EL (cell line): ENCODE results near the gene PIP5K1C.

Source experiments
- DNase-seq: peaks from one replicate; pipeline ENCODE4 v3.0.0-alpha.2; 2016

The PIP5K1C gene

DNA sequence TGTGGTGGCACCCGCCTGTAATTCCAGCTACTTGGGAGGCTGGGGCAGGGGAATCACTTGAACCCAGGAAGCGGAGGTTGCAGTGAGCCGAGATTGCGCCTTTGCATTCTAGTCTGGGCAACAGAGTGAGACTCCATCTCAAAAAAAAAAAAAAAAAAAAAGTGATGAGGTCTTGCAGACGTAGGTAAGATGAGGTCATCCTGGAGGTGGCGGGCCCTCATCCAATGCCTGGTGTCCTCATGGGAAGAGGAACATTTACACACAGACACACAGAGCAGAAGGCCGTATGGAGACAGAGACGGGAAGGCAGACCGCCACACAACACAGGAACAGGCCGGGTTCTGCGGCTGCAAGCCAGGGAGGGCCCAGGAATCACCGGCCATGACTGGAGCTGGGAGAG is 78.0 kb downstream of the PIP5K1C start:
- DNase-seq, result no peak

DNA sequence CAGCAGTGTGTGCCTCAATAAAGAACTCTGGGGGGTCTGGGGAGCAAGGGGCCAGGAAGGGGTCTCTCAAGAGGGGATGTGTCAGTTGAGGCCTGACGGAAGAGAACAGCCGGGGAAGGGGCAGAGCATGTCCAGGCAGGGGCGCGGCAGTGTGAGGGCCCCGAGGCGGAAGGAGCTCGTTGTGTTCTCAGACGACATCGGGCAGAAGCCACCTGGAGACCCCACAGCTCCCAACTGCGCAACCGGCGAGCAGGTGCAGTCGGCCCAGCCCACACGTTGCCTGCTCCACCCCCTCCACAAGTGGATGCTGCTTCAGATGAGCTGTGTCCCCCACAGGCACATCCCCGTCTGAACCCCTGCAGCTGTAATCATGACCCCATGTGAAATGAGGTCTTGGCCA is 78.6 kb downstream of the PIP5K1C start:
- DNase-seq, result no peak

DNA sequence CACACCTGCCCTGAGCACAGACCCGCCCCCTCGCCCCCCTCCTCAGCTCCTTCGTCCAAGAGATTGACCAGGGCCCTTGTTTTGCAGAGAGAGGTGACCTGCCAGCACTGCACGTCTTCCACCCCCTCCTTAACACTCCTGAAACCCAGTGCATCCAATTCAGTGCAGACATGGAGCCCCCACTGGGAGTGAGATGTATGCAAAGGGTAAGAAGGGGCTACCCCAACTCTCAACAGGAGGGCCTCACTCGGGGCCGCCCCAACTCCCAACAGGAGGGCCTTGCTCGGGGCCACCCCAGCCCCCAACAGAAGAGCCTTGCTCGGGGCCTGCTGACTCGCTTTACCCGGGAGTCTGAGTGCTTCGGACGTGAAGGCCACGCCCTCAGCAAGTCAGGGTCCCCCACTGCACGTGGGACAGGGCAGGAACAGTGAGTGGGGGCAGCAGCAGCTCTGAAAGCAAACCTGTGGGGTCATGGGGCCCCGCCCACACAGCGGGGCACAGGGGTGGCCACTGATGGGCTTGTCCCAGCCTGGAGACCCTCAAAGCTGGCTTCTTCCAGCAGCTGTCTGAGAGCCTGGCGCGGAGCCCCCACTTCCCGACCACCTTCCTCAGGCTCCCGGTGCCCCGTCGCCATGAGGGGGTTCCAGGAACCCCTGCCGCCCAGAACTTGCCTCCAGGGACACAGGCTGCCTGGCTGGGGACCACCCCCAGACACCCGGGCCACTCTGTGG is 79.3 kb downstream of the PIP5K1C start:
- DNase-seq, result no peak

DNA sequence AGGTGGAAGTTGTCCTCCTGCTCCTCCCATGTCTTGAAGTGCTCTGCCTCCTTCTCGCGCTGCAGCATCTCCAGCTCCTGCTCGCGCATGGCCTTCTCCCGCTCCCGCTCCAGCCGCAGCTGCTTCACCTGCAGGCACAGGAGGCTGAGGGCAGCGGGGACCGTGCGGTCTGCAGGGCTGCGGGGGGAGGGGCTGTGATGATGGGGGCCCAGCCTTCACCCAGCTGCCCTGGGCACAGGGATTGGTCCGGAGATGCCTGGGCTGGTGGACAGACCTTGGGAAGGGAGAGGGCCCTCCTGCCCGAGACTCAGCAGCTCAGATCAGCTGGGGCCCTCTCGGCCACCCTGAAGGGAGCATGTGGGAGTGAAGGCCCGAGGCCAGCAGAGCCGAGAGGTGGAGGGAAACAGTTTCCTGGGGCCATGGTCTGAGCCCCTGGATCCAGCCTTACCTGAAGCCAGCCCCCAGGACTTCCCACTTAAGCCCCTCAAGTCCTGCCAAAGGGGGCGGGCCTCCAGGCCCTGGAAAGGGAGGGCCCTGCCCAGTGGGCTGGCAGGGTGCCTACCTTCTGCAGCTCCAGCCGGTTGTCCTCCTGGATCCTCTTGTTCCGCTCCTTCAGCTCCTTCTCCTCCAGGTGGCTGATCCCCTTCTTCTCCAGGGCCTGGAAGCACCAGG is 80.0 kb downstream of the PIP5K1C start:
- no peak for DNase-seq

DNA sequence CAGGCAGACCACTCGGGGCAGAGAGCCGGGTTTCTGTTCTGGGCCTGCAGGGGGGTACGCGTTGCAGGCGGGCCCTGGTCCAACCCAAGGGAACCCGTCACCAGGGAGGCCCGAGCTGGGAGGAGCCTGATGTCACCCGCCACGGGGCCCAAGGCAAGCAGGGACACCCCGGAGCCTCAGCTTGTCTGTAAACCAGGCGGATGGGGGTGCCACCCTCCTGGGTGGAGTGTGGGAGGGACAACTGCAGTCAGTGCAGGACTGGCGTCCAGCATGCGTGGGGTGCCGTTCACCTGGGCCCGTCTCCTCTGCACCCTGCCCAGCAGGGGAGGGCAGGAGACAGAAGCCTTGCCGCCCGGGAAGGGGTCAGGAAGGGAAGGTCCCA is 80.6 kb downstream of the PIP5K1C start:
- no peak for DNase-seq

DNA sequence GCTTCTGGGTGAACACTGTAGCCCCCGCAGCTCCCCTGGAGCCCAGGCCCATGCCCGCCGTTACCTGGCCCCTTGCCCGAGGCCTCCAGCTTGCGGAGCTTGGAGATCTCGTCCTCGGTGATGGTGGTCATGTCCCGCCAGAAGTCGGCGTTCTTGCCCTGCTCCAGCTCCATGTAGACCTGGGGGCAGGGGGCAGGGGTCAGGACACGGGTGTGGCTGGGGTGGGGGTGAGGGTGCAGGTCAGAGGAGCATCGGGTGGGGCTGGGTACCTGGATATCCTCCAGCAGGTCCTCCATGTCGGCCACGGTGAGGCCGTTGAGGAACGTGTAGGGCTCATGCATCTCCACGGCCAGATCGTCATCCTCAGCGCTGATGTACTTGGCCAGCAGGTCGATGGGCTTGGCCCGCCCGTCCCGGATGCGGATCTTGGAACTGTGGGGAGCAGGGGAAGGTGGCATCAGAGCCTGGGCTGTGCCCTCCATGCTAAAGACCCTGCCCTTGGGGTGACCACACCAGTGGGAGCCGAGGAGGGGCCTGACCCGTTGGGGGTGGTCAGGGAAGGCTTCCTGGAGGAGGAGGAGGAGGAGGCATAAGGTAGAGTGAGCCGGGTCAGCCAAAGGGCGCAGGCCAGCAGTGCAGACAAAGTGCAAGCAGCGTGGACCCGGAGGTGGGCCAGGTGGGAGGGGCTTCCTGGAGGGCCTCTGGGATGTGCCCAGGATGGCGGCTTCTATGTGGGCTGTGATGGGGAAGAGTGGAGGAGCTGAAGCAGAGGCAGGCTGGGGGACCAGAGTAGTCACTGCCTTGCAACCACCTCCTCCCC is 81.2 kb downstream of the PIP5K1C start:
- DNase-seq, result no peak

DNA sequence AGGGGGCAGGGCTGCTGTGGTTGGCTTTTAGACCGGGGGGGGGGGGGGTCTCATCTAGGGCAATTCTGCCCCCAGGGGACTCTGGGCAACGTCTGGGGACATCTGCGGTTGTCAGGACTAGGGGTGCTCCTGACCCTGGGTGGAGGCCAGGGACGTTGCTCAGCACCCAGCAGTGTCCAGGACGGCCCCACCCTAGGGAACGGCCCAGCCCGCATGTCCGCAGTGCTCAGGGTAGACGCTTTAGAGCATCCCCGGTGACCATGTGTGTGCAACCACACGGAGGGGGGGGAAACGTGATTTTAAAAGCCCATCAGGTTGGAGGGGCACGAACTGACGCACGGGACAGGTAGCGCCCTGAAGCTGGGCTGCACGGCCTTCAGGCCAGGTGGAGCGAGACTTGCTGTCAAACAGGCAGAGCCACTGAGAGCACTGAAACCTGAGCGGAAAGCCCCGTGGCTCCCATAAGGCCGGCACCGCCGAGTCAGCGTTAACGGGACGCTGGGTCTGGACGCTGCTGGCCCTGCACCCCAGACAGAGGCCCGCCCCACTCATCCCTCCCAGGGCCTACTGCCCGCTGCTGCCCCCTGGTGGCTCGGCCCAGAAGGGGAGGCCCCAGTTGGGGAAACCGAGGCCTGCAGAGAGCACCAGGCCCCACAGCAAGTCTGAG is 82.0 kb downstream of the PIP5K1C start:
- DNase-seq, result peak; percentile 44

DNA sequence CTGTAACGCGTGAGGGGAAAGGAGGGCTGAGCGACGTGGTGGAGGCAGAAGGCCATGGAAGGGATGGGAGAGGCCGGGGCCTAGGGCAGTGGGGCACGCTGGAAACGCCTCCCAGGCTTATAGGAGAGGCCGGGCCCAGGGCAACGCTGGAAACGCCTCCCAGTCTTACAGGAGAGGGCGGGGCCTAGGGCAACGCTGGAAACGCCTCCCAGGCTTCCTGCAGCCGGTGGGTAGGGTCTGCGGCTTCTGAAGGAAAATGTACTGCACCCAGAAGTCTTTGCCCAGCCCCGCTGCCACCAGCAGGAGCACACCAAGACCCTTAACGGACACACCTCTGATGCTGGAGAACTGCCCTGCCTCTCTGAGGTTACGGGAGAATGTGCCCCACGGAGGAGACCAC is 82.8 kb downstream of the PIP5K1C start:
- no peak for DNase-seq

DNA sequence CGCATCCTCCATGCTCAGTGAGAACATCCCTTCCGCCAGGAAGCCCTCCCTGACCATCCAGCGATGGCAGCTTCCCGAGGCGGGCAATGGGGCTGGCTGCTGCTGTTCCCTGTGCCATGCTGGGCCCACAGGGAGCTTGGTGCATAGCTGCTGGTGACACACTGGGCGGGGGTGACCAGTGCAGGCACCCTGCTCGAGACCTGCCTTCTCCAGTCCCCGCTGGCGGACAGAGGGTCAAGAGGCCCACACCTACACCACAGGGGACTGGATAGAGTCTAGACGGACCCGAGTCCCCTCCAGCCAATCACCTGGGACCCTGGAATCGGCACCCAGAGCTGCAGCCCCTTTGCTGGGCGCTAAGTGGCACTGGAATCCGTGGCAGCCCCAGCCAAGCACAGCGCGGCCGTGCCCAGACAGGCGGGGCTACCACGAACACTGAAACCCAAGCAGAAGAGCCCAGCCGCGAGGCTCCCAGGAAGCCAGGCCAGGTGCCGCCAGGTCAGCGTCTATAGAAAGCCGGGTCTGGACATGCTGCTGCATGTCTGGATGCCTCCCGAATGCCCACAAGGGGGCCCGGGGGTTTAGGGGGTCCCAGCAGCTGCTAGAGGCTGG is 84.6 kb downstream of the PIP5K1C start:
- DNase-seq, result no peak

DNA sequence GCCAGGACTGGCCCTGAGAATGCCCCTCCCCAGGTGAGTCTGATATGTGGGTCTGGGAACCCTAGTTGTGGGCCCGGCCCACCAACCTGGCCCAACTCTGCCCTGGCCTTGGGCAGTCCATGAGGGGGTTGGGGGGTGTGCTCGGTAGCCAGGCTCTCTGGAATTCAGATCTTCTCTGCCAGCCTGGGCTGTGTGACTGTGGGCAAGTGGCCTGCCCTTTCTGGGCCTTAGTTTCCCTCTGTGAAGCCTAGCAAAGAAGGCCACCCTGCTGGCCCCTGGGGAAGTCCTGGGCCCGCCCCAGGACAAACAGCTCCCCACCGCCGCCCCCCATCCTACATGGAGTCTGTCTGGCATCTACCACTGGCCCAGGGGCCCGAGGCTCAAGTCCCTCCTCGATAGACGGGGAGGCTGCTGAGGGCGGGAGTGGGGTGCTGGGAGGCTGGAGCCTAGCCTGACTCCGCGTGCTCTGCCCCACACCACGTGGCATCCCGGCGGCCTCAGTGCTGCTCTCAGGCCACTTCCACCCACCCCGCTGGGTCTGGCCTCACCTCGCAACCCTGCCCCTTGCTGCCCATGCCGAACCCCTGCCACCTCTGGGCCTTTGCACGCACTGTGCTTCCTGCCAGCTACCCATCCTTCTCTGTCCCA is 85.3 kb downstream of the PIP5K1C start:
- no peak for DNase-seq

DNA sequence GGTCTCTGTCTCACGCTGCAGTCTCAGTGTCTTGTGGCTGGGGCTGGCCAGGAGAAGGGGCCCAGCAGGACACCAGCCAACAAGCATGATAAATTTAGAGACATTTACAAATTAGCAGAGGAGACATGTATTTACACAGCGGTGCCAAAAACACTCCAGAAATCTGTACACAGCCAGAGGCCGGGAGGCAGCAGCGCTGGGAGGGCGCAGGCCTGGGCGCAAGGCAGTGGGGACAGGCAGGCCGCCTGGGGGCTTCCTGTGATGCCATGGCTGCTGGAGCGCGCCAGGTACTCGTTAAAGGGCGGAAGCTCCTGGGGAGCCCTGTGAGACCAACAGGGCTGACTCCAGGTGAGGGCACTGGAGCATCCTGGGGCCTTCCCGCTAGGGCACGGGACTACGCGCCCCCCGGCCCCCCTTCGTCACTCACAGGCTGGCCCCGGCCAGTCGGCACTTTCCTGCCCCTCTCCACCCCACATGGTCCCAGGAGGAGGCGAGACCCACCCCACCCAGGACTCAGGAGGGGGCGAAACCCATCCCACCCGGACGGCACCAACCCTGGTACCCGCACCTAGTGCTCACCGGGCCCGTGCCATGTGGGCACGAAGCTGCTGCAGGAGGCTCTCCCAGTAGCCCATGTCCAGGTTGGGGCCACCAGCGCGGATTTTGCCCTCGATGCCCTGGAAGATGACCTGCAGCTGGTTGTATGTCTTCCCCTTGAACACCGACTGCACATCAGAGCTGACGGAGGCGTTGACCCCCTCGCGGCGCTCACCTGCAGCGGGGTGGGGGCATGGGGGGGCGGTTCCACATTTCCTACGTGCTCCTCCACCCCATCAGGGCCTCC is 86.2 kb downstream of the PIP5K1C start:
- no peak for DNase-seq

DNA sequence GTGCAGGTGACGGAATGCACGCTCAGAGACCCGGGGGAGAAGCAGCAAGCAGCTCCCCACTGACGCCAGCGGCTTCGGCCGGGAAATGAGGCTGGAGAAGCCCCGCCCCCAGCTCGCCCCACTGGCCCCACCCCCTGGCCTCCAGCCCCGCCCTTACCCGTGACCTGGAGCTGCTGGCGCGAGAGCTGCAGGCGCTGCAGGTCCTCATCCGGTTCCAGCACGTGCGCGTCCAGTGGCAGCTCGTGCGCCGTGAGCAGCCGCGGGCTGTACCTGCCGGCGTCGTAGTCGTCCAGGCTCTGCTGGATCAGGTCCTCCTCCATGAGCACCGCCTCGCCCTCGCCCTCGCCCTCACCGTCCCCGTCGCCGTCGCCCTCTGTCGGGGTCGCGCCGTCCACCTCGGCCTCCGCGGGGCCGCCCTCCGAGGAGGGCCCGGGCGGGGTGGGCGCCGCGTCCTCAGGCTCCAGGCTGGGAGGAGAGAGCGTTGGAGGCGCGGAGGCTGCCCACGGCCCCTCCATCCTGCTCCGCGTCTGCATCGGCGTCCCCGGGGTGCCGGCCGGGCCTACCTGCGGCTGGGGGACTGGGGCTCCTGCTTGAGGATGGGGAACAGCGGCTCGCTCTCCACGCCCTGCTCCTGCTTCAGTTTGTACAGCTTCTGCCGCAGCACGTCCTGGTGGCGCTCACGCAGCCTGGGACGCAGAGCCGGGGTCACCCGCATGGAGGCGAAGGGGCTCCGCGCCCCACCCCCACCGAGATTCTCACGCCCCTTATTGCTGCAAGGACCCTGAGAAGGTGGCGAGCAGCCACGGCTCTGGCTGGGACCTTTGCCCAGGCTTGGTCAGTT is 87.1 kb downstream of the PIP5K1C start:
- DNase-seq, result no peak

DNA sequence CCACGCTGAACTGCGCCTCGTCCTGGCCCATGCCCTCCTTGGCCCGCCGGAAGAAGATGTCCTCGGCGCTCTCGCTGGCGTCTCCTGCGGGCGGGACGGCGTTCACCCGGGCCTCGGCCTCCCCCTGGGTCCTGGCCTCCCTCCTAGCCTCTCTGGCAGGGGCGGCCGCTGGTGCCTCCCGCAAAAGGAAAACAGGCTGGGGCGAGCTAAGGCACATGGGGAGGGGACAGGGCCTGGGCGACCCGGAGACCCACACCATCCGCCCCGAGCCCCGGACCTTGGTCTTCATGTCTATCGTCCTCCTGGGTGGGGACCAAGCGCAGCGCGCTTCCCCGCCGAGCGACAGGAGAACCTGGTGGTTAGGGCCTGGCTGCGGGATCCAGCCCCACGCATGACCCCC is 87.9 kb downstream of the PIP5K1C start:
- no peak for DNase-seq

DNA sequence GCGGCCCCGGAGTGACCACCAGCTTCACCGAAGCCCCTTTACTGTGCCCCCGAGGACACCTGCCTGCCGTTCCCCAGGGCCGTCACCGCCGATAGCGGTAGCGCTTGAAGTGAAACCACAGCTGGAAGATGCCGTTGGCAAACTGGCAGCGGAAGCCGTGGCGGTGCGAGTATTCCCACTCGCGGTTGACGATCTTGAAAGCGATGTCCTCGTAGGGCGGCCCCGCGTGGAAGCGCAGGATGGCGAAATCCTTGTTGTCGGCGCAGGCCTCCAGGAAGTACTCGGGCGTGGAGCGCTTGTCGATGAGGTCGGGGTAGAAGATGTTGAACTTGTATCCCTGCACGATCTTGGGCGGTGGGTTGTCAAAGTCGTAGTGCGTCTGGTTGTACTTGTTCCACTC is 88.4 kb downstream of the PIP5K1C start:
- DNase-seq, result no peak

DNA sequence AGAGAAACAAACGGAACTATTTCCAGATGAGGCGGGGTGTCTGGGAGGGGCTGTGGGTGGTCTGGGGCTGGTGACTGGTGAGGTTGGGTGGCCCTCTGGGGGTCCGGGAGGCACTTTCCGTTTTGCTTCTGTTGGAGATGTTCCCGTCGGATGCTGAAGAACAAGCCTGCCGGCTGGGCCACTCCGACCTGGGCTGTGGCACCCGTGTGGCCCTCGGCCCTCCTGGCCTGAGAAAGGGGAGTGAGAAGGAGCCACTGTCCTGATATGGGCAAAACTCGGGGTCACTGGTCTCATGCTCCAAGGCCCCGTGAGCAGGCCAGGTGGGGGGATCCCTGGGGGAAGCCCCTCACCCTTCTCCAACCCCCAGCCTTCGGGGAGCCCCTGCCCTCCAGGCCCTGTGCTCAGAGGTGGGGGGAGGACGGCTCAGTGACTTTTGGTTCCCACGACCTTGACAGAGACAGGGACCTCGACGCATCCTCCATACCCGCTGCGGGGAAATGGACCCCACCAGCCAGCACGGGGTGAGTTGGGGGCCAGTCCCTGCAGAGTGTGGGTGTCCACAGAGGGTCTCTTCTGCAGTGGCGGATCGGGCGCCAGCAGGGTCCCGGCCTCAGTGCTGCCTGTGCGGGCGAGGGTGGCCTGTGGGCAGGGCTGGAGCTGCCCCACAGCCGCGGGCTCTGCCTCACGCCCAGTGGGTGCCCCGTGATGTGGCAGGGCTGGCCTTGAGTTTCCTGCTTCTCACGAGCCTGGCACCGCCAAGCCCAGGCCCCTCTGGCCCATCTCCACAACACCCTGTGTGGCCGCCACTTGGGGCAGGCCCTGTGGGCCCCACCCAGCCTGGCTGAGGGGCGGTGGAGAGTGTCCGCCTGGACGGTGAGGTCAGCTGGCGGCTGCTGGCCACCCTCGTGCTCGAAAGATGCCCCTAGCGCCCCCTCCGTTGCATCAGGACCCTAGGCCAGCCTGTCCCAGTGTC is 89.2 kb downstream of the PIP5K1C start:
- no peak for DNase-seq

DNA sequence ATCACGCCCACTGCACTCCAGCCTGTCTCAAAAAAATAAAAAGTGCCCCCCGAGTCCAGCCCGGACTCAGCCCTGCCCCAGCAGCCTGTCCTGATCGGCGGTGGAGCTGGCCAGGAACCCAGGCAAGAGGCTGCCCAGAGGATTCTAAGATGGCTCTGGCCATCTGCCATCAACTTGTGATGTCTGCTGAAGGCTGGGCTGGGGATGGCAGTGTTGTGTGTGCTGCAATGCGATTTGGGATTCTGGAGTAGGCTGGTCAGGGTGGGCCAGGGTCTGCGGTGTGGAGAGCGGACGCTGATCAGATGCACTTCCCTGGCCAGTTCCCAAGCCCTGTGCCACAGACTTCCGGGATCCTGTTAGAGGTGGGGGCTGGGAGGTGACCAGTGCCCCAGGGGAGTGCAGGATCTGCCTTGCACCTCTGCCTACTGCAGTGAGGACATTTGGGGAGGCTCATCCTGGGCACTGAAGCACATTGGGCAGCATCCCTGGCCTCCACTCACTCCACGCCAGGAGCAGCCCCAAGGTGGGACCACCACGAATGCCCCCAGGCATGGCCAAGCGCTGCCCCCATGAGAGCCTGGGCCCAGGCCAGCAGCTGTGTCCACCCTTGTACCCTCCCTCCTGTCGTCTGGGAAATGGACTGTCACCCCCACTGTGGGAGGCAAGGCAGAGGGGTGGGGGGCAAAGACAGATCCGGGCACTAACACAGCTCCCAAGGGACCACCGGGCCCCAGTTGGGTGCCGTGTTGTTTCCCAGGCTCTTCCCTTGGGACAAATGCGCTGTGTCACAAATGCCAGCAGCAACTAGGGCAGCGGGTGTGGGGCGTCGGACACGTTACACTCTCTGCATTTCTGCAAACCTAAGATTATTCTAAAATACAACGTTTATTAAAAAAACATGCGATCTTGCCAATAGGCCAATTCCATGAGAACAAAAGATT is 90.2 kb downstream of the PIP5K1C start:
- DNase-seq, result no peak

DNA sequence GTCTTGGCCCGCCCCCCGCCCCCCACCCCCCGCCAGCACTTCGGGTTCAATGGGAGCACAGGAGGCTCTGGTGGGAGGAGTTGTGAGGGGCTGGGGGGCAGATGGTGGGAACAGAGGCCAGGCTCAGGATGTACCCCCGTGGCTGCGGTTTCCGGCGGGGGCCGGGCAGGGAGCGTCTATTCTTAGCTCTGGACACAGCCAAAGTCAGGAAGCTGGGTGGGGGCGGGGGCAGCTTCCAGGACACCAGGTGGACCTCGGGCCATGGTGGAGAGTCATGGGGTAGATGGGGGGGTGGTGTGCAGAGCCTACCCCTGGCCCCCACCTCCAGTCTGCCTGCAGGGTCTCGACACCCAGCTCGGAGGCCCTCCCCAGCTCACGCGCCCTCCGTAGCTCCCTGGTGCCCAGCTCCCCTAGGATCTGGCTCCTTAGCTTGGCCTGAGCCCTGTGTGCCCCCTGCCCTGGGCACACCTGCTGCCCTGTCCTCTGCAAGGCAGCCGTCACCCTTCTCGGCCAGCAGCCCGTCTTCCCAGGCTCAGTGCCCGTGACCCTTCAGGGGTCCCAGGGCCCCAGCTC is 91.4 kb downstream of the PIP5K1C start:
- no peak for DNase-seq
